GM23338 (cell line): ENCODE data around the gene RAB31.

Source experiments
- CREB1 ChIP-seq: fragments of 250-450 bp; sonication (Bioruptor Pico); IDR thresholded peaks from 2 replicates; pipeline ENCODE4 v1.5.0; 2020; ENCODE audit warnings: low read depth, mild to moderate bottlenecking, moderate library complexity
- EZH2 ChIP-seq: fragments of 200-600 bp; sonication (generic); IDR thresholded peaks from one replicate; pipeline ENCODE4 v1.8.0; 2017; ENCODE audit warnings: antibody characterized with exemption, mild to moderate bottlenecking, low read depth; ENCODE audit not compliant: unreplicated experiment
- EZH2phosphoT487 ChIP-seq: fragments of 200-600 bp; sonication (generic); IDR thresholded peaks from one replicate; pipeline ENCODE4 v1.8.1; 2018; ENCODE audit warnings: antibody characterized with exemption; ENCODE audit not compliant: unreplicated experiment
- JUNB ChIP-seq: IDR thresholded peaks from one replicate; pipeline ENCODE4 v1.6.1; 2016; ENCODE audit warnings: antibody characterized with exemption; ENCODE audit not compliant: unreplicated experiment
- POLR2AphosphoS5 ChIP-seq: IDR thresholded peaks from 2 replicates; pipeline ENCODE4 v1.6.1; 2016; ENCODE audit warnings: antibody characterized with exemption, low read depth
- ZNF114 ChIP-seq: fragments of 250-450 bp; sonication (Bioruptor Pico); IDR thresholded peaks from 2 replicates; pipeline ENCODE4 v1.5.0; 2020; ENCODE audit warnings: mild to moderate bottlenecking, moderate library complexity
- ZNF331 ChIP-seq: fragments of 250-450 bp; sonication (Bioruptor Pico); IDR thresholded peaks from 2 replicates; pipeline ENCODE4 v1.5.0; 2020; ENCODE audit warnings: low read depth, mild to moderate bottlenecking, moderate library complexity
- TF ChIP-seq, protein P1 (sequence below), 2 experiments: fragments of 200-600 bp in 1 of 2; sonication (generic) in 1 of 2; conservative IDR thresholded peaks; 2 replicates each; pipeline versions ENCODE4 v1.5.1 to v1.6.1; 2016 to 2017; ENCODE audit warnings: antibody characterized with exemption in 2 of 2, low read depth in 2 of 2, mild to moderate bottlenecking in 2 of 2, moderate library complexity in 1 of 2
- TF ChIP-seq, protein P2 (sequence below): IDR thresholded peaks from one replicate; pipeline ENCODE4 v1.6.1; 2018; ENCODE audit warnings: antibody characterized with exemption; ENCODE audit not compliant: unreplicated experiment

DNA sequence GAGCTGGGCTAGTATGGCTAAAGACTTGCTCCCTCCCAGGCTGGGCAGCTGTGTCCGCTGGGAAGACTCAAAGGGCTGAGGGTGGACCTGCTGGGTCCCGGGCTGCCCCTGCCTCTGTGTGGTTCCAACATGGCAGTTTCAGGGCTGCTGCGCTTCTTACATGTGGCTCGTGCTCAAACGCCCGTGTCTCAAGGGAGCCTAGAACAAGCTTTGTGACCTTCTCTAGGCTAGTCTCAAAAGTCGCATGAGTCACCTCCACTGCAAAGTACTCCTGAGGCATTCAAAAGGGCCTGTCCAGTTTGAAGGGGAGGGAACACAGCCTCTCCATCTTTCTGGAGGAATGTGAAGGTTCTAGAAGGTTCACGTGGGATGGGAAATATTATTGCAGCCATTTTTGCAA is 44.7 kb upstream of the RAB31 start:
- TF ChIP-seq, protein P1, sequence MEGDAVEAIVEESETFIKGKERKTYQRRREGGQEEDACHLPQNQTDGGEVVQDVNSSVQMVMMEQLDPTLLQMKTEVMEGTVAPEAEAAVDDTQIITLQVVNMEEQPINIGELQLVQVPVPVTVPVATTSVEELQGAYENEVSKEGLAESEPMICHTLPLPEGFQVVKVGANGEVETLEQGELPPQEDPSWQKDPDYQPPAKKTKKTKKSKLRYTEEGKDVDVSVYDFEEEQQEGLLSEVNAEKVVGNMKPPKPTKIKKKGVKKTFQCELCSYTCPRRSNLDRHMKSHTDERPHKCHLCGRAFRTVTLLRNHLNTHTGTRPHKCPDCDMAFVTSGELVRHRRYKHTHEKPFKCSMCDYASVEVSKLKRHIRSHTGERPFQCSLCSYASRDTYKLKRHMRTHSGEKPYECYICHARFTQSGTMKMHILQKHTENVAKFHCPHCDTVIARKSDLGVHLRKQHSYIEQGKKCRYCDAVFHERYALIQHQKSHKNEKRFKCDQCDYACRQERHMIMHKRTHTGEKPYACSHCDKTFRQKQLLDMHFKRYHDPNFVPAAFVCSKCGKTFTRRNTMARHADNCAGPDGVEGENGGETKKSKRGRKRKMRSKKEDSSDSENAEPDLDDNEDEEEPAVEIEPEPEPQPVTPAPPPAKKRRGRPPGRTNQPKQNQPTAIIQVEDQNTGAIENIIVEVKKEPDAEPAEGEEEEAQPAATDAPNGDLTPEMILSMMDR (conservative IDR thresholded peaks at IDR 0.05; ENCODE audit: low read depth in 2 of 2) = no peak
- no peak for TF ChIP-seq ZNF331
- no peak for TF ChIP-seq POLR2AphosphoS5
- no peak for TF ChIP-seq JUNB
- no peak for TF ChIP-seq EZH2
- TF ChIP-seq CREB1 (CRISPR knock-in tag) = no peak
- TF ChIP-seq EZH2phosphoT487 = no peak
- no peak for TF ChIP-seq ZNF114 (CRISPR knock-in tag)
- TF ChIP-seq, protein P2, sequence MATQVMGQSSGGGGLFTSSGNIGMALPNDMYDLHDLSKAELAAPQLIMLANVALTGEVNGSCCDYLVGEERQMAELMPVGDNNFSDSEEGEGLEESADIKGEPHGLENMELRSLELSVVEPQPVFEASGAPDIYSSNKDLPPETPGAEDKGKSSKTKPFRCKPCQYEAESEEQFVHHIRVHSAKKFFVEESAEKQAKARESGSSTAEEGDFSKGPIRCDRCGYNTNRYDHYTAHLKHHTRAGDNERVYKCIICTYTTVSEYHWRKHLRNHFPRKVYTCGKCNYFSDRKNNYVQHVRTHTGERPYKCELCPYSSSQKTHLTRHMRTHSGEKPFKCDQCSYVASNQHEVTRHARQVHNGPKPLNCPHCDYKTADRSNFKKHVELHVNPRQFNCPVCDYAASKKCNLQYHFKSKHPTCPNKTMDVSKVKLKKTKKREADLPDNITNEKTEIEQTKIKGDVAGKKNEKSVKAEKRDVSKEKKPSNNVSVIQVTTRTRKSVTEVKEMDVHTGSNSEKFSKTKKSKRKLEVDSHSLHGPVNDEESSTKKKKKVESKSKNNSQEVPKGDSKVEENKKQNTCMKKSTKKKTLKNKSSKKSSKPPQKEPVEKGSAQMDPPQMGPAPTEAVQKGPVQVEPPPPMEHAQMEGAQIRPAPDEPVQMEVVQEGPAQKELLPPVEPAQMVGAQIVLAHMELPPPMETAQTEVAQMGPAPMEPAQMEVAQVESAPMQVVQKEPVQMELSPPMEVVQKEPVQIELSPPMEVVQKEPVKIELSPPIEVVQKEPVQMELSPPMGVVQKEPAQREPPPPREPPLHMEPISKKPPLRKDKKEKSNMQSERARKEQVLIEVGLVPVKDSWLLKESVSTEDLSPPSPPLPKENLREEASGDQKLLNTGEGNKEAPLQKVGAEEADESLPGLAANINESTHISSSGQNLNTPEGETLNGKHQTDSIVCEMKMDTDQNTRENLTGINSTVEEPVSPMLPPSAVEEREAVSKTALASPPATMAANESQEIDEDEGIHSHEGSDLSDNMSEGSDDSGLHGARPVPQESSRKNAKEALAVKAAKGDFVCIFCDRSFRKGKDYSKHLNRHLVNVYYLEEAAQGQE = no peak
